ENCODE data around the gene TPO. TPM values are rescaled to one million over a fixed set of nuclear protein-coding genes. Genes with fewer than 3 reads are reported as not detected.

Gene TPO
- total RNA-seq, 1 experiment from 2014 or later, result not detected

DNA sequence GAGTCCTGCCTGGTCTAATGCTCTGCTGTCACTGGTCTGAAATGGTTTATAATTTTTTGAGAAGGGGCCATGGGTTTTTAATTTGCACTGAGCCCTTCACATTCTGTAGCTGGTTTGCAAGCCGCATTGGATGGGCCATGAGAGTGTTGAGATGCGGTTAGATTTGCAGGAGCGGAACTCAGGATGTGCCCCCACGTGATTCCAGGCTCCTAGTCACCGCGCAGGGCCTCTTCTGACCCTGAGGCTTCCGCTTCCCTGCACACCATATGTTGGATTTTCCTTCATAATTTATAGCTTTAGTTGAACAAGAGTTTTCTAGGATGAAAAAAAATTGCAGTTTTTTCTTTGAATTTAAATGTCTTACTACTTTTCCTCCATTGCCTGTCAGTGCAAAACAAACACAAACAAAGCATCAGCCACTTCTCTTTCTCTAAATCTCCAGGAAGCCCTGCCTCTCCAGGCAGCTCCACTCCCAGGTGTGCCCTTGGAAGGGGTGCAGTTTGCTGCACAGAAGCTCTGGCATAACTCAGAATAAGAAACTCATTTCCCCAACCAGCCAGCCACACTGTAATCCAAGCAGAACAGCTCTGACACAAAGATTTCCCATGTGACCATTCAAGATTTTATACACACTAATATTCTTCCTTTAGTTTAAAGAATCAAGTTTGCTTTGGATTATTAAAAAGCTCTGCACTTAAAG is 18.4 kb upstream of the TPO start:
- H3T11ph ChIP-seq (ENCODE audit: low read length), result no peak overlapping the region
- H3K14ac ChIP-seq (ENCODE audit: insufficient read depth, low read length), result no peak overlapping the region
- Mint-ChIP-seq H3K4me3 (no peak overlapping the region), H3K27ac (no peak overlapping the region), H3K27me3 (ENCODE audit: low read depth) (peaks cover 44% of the 10 kb centered on the region), H3K9me3 (peaks cover 2 to 3% of the 10 kb centered on the region in 2 experiments; a peak in 4 of 5 replicates), H3K4me1 (peaks cover 5 to 12% of the 10 kb centered on the region in 2 experiments; a peak in 1 of 4 replicates), H3K36me3 (ENCODE audit: insufficient read depth in 1 of 3, low read depth in 3 of 3) (peaks cover 0 to 3% (median 0%) of the 10 kb centered on the region in 3 experiments; a peak in 1 of 7 replicates)
- H2BK12ac ChIP-seq (ENCODE audit: insufficient read length, low read depth, low read length), result no peak overlapping the region
- H2BK120ac ChIP-seq (ENCODE audit: low read depth, low read length, poor library complexity, severe bottlenecking), result no peak overlapping the region
- no peak overlapping the region for H3K23ac ChIP-seq (ENCODE audit: insufficient read length, low read depth, low read length)
- H3K4me2 ChIP-seq (ENCODE audit: insufficient read depth, insufficient read length, low read length), result no peak overlapping the region
- H3K18ac ChIP-seq (ENCODE audit: insufficient read length, low read depth, low read length), result no peak overlapping the region
- no peaks in the 10 kb centered on the region for H3K79me2 ChIP-seq (ENCODE audit: insufficient read depth, low read length)
- no peak overlapping the region for H4K8ac ChIP-seq (replicated peaks; ENCODE audit: insufficient read length, low read depth, low read length)
- no peak overlapping the region for H2BK15ac ChIP-seq (ENCODE audit: low read depth, low read length)
- H2BK5ac ChIP-seq (ENCODE audit: insufficient read length, low read length), result no peak overlapping the region
- H3K23me2 ChIP-seq (ENCODE audit: insufficient read length, low read depth, low read length, poor library complexity, severe bottlenecking), result no peaks in the 10 kb centered on the region
- no peak overlapping the region for H2BK20ac ChIP-seq (ENCODE audit: low read depth, low read length, poor library complexity, severe bottlenecking)
- H4K20me1 ChIP-seq (ENCODE audit: control insufficient read depth, insufficient read depth, insufficient read length), result no peaks in the 10 kb centered on the region
- H4K5ac ChIP-seq (ENCODE audit: insufficient read length, low read depth, low read length), result no peak overlapping the region
- H4K91ac ChIP-seq (ENCODE audit: insufficient read length, low read depth, low read length), result no peak overlapping the region
- H3K56ac ChIP-seq (ENCODE audit: insufficient read length, low read depth, low read length), result no peak overlapping the region
- H3K79me1 ChIP-seq (ENCODE audit: insufficient read depth, low read depth, low read length, poor library complexity, severe bottlenecking), result no peaks in the 10 kb centered on the region
- H2AFZ ChIP-seq (ENCODE audit: low read length), result no peak overlapping the region
- no peak for DNase-seq
- H3K9ac ChIP-seq (ENCODE audit: extremely low read depth, insufficient read length, low read length), result no peak overlapping the region
- no peaks in the 10 kb centered on the region for H3K27me3 ChIP-seq (ENCODE audit: insufficient read depth, low read length)
- no peaks in the 10 kb centered on the region for H3K9me3 ChIP-seq (ENCODE audit: control insufficient read depth, low read depth, low read length)
- WGBS (ENCODE audit: extremely low coverage, insufficient read length, low lambda C conversion rate), result no CpG with 5 or more reads among the region's 7 CpGs
- no peak overlapping the region for H3K4ac ChIP-seq (ENCODE audit: low read depth, low read length)
- TF ChIP-seq, protein P1, sequence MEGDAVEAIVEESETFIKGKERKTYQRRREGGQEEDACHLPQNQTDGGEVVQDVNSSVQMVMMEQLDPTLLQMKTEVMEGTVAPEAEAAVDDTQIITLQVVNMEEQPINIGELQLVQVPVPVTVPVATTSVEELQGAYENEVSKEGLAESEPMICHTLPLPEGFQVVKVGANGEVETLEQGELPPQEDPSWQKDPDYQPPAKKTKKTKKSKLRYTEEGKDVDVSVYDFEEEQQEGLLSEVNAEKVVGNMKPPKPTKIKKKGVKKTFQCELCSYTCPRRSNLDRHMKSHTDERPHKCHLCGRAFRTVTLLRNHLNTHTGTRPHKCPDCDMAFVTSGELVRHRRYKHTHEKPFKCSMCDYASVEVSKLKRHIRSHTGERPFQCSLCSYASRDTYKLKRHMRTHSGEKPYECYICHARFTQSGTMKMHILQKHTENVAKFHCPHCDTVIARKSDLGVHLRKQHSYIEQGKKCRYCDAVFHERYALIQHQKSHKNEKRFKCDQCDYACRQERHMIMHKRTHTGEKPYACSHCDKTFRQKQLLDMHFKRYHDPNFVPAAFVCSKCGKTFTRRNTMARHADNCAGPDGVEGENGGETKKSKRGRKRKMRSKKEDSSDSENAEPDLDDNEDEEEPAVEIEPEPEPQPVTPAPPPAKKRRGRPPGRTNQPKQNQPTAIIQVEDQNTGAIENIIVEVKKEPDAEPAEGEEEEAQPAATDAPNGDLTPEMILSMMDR (conservative IDR thresholded peaks at IDR 0.05), result no peak
- H2AK5ac ChIP-seq (ENCODE audit: insufficient read length, low read length), result no peak overlapping the region
- no peak overlapping the region for H3K27ac ChIP-seq (ENCODE audit: insufficient read length, low read depth, low read length)
- no peaks in the 10 kb centered on the region for H3K4me1 ChIP-seq (ENCODE audit: insufficient read depth, low read length)

All from H9 (cell line).